ENCODE results near the gene ELAVL4.

GRCh38 chr1:50197216-50197615 lies 88.5 kb downstream of the ELAVL4 start:
- TF ChIP-seq POLR2AphosphoS5 (IDR thresholded peaks at IDR 0.05; ENCODE audit: low read depth, low read length) (no peak), REST (IDR thresholded peaks at IDR 0.05; ENCODE audit: low read depth) (no peak), POLR2A (IDR thresholded peaks at IDR 0.05; ENCODE audit: borderline replicate concordance, extremely low read depth, insufficient read depth, insufficient read length) (no peak), SIN3A (IDR thresholded peaks at IDR 0.05; ENCODE audit: low read depth) (no peak)
- TF ChIP-seq, protein P1, sequence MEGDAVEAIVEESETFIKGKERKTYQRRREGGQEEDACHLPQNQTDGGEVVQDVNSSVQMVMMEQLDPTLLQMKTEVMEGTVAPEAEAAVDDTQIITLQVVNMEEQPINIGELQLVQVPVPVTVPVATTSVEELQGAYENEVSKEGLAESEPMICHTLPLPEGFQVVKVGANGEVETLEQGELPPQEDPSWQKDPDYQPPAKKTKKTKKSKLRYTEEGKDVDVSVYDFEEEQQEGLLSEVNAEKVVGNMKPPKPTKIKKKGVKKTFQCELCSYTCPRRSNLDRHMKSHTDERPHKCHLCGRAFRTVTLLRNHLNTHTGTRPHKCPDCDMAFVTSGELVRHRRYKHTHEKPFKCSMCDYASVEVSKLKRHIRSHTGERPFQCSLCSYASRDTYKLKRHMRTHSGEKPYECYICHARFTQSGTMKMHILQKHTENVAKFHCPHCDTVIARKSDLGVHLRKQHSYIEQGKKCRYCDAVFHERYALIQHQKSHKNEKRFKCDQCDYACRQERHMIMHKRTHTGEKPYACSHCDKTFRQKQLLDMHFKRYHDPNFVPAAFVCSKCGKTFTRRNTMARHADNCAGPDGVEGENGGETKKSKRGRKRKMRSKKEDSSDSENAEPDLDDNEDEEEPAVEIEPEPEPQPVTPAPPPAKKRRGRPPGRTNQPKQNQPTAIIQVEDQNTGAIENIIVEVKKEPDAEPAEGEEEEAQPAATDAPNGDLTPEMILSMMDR (IDR thresholded peaks at IDR 0.05 in 2 of 3, conservative IDR thresholded peaks at IDR 0.05 in 1 of 3; ENCODE audit: borderline replicate concordance in 1 of 3, insufficient read depth in 1 of 3, low read depth in 2 of 3, low read length in 2 of 3) = no peak
- TF ChIP-seq, protein P2, sequence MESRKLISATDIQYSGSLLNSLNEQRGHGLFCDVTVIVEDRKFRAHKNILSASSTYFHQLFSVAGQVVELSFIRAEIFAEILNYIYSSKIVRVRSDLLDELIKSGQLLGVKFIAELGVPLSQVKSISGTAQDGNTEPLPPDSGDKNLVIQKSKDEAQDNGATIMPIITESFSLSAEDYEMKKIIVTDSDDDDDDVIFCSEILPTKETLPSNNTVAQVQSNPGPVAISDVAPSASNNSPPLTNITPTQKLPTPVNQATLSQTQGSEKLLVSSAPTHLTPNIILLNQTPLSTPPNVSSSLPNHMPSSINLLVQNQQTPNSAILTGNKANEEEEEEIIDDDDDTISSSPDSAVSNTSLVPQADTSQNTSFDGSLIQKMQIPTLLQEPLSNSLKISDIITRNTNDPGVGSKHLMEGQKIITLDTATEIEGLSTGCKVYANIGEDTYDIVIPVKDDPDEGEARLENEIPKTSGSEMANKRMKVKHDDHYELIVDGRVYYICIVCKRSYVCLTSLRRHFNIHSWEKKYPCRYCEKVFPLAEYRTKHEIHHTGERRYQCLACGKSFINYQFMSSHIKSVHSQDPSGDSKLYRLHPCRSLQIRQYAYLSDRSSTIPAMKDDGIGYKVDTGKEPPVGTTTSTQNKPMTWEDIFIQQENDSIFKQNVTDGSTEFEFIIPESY (IDR thresholded peaks at IDR 0.05; ENCODE audit: extremely low read depth, insufficient replicate concordance, low read length) = no peak
- TF ChIP-seq, protein P3, sequence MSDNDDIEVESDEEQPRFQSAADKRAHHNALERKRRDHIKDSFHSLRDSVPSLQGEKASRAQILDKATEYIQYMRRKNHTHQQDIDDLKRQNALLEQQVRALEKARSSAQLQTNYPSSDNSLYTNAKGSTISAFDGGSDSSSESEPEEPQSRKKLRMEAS (IDR thresholded peaks at IDR 0.05) = no peak

All from HCT116 (cell line).